Testis (tissue), 3 donors: ENCODE results near the gene IFITM2. TPM values are rescaled to one million over a fixed set of nuclear protein-coding genes. Genes with fewer than 3 reads are reported as not detected.
A peak's percentile ranks its signal among the peaks of the same experiment; 100 is the strongest.
"Not testable (repeated sequence)": the region's sequence is repeated elsewhere in the genome, so short reads cannot be mapped to it uniquely, and the experiment has no call there.

Experiments
- DNase-seq: peaks from one replicate; pipeline ENCODE4 v3.0.0-alpha.2; 2019
- H3K27ac ChIP-seq, 2 donors: fragments of 200-600 bp; sonication (generic); one replicate each; pipeline ENCODE4 v1.5.1; 2019
- H3K27me3 ChIP-seq: fragments of 200-600 bp; sonication (generic); one replicate; pipeline ENCODE4 v1.5.1; 2019
- H3K36me3 ChIP-seq: fragments of 200-600 bp; sonication (generic); one replicate; pipeline ENCODE4 v1.5.1; 2017; ENCODE audit warnings: low read depth; ENCODE audit errors: missing control alignments
- H3K4me1 ChIP-seq: fragments of 200-600 bp; sonication (generic); one replicate; pipeline ENCODE4 v1.5.1; 2019
- H3K4me3 ChIP-seq, 2 donors: fragments of 200-600 bp; sonication (generic); one replicate each; pipeline ENCODE4 v1.5.1; 2017 to 2019
- H3K9me3 ChIP-seq: fragments of 200-600 bp; sonication (generic); one replicate; pipeline ENCODE4 v1.5.1; 2017
- CTCF ChIP-seq, 3 experiments: fragments of 450-650 bp in 2 of 3; fragments of 200-600 bp in 1 of 3; sonication (generic) in 1 of 3; IDR thresholded peaks; one replicate each; pipeline ENCODE4 v1.5.1; 2016 to 2019; ENCODE audit warnings: antibody characterized with exemption in 3 of 3, mild to moderate bottlenecking in 2 of 3, moderate library complexity in 1 of 3
- POLR2A ChIP-seq: fragments of 450-650 bp; IDR thresholded peaks from one replicate; pipeline ENCODE4 v1.6.1; 2017; ENCODE audit warnings: antibody characterized with exemption, mild to moderate bottlenecking, moderate library complexity
- WGBS, 2 donors: methylation state at CpG; one replicate each; pipeline ENCODE4 v1.1.5; 2018; 5-methylcytosine and 5-hydroxymethylcytosine counted together
- intact Hi-C: fragments of 100-400 bp; cut with DNase I; formaldehyde crosslinking; loops from one replicate; pipeline ENCODE4 v1.15.1; 2023; ENCODE audit warnings: low total_unique reads
- polyA plus RNA-seq: library from polyadenylated mRNA; stranded (reverse); fragments of 350-450 nt; fragmentation: Illumina TruSeq; extraction: RNeasy Lipid Tissue Mini Kit (QIAGEN cat#74804); gene quantifications from one replicate; pipeline ENCODE4 v1.2.3, GENCODE V29; 2014; ENCODE audit warnings: low read depth, low replicate concordance; ENCODE audit not compliant: insufficient read depth
- total RNA-seq, 2 donors: library from RNA; depleted of rRNA; stranded (reverse); fragments of >200 nt; gene quantifications; one replicate each; pipeline ENCODE4 v1.2.3, GENCODE V29; 2016

Gene IFITM2
- total and polyA plus RNA-seq, 3 donors from 2014 or later, result 119 to 283 (median 169) TPM

- Histone ChIP-seq H3K9me3 (no peaks in the 10 kb centered on the region), H3K27me3 (no peaks in the 10 kb centered on the region), H3K4me3 (no peak overlapping the region), H3K36me3 (no peaks in the 10 kb centered on the region), H3K27ac (peak overlapping the region in 1 of 2 donors; percentile 33), H3K4me1 (peaks cover 56% of the 10 kb centered on the region)
- WGBS, 2 donors, result 72 to 79% methylated on average over 7 to 14 of the region's 14 CpGs
- TF ChIP-seq CTCF (IDR thresholded peaks at IDR 0.05), result no peak
- TF ChIP-seq POLR2A, result no peak
- intact Hi-C loops, result no loop called here
- no peak for DNase-seq
These were observed 22.7 kb downstream of the IFITM2 start for GRCh38 chr11:330307-330693.

- Histone ChIP-seq H3K27me3 (no peaks in the 10 kb centered on the region), H3K27ac (peak overlapping the region in 1 of 2 donors; percentile 33), H3K9me3 (no peaks in the 10 kb centered on the region), H3K4me3 (no peak overlapping the region), H3K4me1 (peaks cover 56% of the 10 kb centered on the region), H3K36me3 (no peaks in the 10 kb centered on the region)
- TF ChIP-seq POLR2A, result no peak
- no peak for TF ChIP-seq CTCF (IDR thresholded peaks at IDR 0.05)
- no peak for DNase-seq
- WGBS, 2 donors, result 86 to 92% methylated on average over 19 to 34 of the region's 34 CpGs
- intact Hi-C loops, result no loop called here
These were observed 23.2 kb downstream of the IFITM2 start for GRCh38 chr11:330694-331357.

GRCh38 chr11:331358-332060 lies 23.9 kb downstream of the IFITM2 start:
- H3K27ac ChIP-seq, result no peak overlapping the region
- H3K27me3 ChIP-seq, result no peaks in the 10 kb centered on the region
- intact Hi-C loops, result no loop called here
- H3K4me3 ChIP-seq, result no peak overlapping the region
- H3K4me1 ChIP-seq, result peaks cover 56% of the 10 kb centered on the region
- H3K9me3 ChIP-seq, result no peaks in the 10 kb centered on the region
- no peaks in the 10 kb centered on the region for H3K36me3 ChIP-seq
- 89 to 91% methylated on average over 19 of the region's 19 CpGs for WGBS, 2 donors
- TF ChIP-seq POLR2A (no peak), CTCF (IDR thresholded peaks at IDR 0.05) (no peak)
- no peak for DNase-seq

GRCh38 chr11:332651-333480 lies 25.2 kb downstream of the IFITM2 start:
- TF ChIP-seq POLR2A, result no peak
- no peak for TF ChIP-seq CTCF (IDR thresholded peaks at IDR 0.05)
- Histone ChIP-seq H3K27ac (no peak overlapping the region), H3K36me3 (no peaks in the 10 kb centered on the region), H3K4me1 (peaks cover 53% of the 10 kb centered on the region), H3K27me3 (no peaks in the 10 kb centered on the region), H3K9me3 (no peaks in the 10 kb centered on the region), H3K4me3 (no peak overlapping the region)
- intact Hi-C loops, result no loop called here
- DNase-seq, result no peak
- 89 to 94% methylated on average over 20 to 23 of the region's 23 CpGs for WGBS, 2 donors

GRCh38 chr11:333616-334263 lies 26.1 kb downstream of the IFITM2 start:
- intact Hi-C loops, H3K27me3 ChIP-seq, H3K4me3 ChIP-seq, DNase-seq, H3K9me3 ChIP-seq, H3K36me3 ChIP-seq: not testable (repeated sequence)
- 91 to 92% methylated on average over 17 of the region's 17 CpGs for WGBS, 2 donors
- Histone ChIP-seq H3K4me1 (peaks cover 46% of the 10 kb centered on the region), H3K27ac (peak overlapping the region in 1 of 2 donors; percentile 82)
